Nephron progenitor cell (in vitro differentiated cells): Measurements from ENCODE around the gene SYT1.
A peak's percentile ranks its signal among the peaks of the same experiment; 100 is the strongest.

Source experiments
- DNase-seq: peaks from one replicate; pipeline ENCODE4 v3.0.0; 2021
- H3K27ac Mint-ChIP-seq: 2 replicates; pipeline ENCODE4 v1.8.0; 2021; ENCODE audit warnings: mild to moderate bottlenecking, moderate library complexity, mixed read lengths
- H3K27me3 Mint-ChIP-seq: 2 replicates; pipeline ENCODE4 v1.8.0; 2021; ENCODE audit warnings: mild to moderate bottlenecking, low read depth, mixed read lengths; ENCODE audit not compliant: poor library complexity
- H3K36me3 Mint-ChIP-seq: 2 replicates; pipeline ENCODE4 v1.8.0; 2021; ENCODE audit warnings: low read depth, mixed read lengths
- H3K4me1 Mint-ChIP-seq: 2 replicates; pipeline ENCODE4 v1.8.0; 2021; ENCODE audit warnings: mixed read lengths
- H3K4me3 Mint-ChIP-seq: 2 replicates; pipeline ENCODE4 v1.8.0; 2021; ENCODE audit warnings: mild to moderate bottlenecking, moderate library complexity, mixed read lengths
- H3K9me3 Mint-ChIP-seq: 2 replicates; pipeline ENCODE4 v1.8.0; 2021; ENCODE audit warnings: mild to moderate bottlenecking, moderate library complexity, mixed read lengths
- TF ChIP-seq, protein P1 (sequence below): fragments of 200-600 bp; sonication (generic); IDR thresholded peaks from 2 replicates; pipeline ENCODE4 v1.5.0; 2021; ENCODE audit warnings: antibody characterized with exemption

Gene SYT1

GRCh38 chr12:79183926-79184325, 319.4 kb downstream of the SYT1 start:
- Mint-ChIP-seq H3K4me3 (no peak overlapping the region), H3K36me3 (no peaks in the 10 kb centered on the region), H3K27me3 (no peaks in the 10 kb centered on the region), H3K27ac (no peak overlapping the region), H3K9me3 (no peaks in the 10 kb centered on the region), H3K4me1 (peaks cover 9% of the 10 kb centered on the region)
- DNase-seq: no peak
- TF ChIP-seq, protein P1, sequence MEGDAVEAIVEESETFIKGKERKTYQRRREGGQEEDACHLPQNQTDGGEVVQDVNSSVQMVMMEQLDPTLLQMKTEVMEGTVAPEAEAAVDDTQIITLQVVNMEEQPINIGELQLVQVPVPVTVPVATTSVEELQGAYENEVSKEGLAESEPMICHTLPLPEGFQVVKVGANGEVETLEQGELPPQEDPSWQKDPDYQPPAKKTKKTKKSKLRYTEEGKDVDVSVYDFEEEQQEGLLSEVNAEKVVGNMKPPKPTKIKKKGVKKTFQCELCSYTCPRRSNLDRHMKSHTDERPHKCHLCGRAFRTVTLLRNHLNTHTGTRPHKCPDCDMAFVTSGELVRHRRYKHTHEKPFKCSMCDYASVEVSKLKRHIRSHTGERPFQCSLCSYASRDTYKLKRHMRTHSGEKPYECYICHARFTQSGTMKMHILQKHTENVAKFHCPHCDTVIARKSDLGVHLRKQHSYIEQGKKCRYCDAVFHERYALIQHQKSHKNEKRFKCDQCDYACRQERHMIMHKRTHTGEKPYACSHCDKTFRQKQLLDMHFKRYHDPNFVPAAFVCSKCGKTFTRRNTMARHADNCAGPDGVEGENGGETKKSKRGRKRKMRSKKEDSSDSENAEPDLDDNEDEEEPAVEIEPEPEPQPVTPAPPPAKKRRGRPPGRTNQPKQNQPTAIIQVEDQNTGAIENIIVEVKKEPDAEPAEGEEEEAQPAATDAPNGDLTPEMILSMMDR: no peak

- TF ChIP-seq, protein P1: no peak
- no peak for DNase-seq
- Mint-ChIP-seq H3K9me3 (no peaks in the 10 kb centered on the region), H3K27me3 (no peaks in the 10 kb centered on the region), H3K4me1 (peaks cover 9% of the 10 kb centered on the region), H3K4me3 (no peak overlapping the region), H3K36me3 (no peaks in the 10 kb centered on the region), H3K27ac (no peak overlapping the region)
Measured at GRCh38 chr12:79186506-79186905, 321.9 kb downstream of the SYT1 start.

DNA sequence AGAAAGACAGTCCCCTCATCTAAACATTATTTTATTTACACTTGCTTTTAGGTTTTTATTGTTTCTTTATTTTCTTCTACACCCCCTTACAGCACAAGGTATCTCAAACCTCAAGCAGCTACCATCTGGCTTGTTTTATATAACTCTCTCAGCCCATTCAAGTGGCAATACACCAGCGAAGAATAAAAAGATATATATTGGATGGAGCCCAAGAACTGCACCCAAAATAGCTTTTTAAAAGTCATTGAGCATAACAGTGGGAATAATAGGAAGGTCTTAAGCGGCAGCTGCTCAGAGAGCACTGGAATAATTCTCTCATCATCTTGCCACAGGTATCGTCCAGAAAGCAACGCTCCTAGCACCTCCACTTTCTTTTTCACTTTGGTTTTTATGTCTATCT, 322.5 kb downstream of the SYT1 start:
- TF ChIP-seq, protein P1: no peak
- no peak for DNase-seq
- H3K4me3 Mint-ChIP-seq: no peak overlapping the region
- peaks cover 9% of the 10 kb centered on the region for H3K4me1 Mint-ChIP-seq
- no peaks in the 10 kb centered on the region for H3K36me3 Mint-ChIP-seq
- H3K9me3 Mint-ChIP-seq: no peaks in the 10 kb centered on the region
- H3K27ac Mint-ChIP-seq: peak overlapping the region; percentile 12
- H3K27me3 Mint-ChIP-seq: no peaks in the 10 kb centered on the region

DNA sequence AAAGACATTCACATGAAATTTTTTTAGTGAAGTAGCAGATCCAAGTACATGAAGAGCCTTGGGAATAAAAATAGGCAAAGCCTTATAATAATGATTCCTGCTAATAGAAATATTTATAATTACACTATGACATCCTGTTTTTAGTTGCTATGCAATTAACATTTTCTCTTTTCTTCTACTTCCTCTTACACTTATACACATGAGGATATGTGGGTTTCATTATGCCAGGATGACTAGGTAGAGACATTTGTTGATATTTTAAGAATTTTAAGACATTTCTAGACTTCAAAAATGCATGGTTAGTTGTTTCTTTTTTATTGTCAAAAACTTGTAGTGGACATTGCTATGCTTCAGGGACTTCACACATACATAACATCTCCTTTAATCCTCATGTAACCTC, 326.8 kb downstream of the SYT1 start:
- Mint-ChIP-seq H3K4me3 (no peak overlapping the region), H3K27ac (no peak overlapping the region), H3K4me1 (peaks cover 12% of the 10 kb centered on the region), H3K36me3 (no peaks in the 10 kb centered on the region), H3K9me3 (no peaks in the 10 kb centered on the region), H3K27me3 (no peaks in the 10 kb centered on the region)
- TF ChIP-seq, protein P1: no peak
- DNase-seq: no peak

- no peaks in the 10 kb centered on the region for H3K9me3 Mint-ChIP-seq
Measured at GRCh38 chr12:79194595-79194994, 330.0 kb downstream of the SYT1 start.

GRCh38 chr12:79199166-79199565, 334.6 kb downstream of the SYT1 start:
- H3K36me3 Mint-ChIP-seq: no peaks in the 10 kb centered on the region
- H3K4me1 Mint-ChIP-seq: peaks cover 20% of the 10 kb centered on the region
- peak overlapping the region; percentile 5 for H3K27ac Mint-ChIP-seq
- H3K9me3 Mint-ChIP-seq: no peaks in the 10 kb centered on the region
- no peak for DNase-seq
- H3K27me3 Mint-ChIP-seq: no peaks in the 10 kb centered on the region
- TF ChIP-seq, protein P1: no peak
- no peak overlapping the region for H3K4me3 Mint-ChIP-seq

More at GRCh38 chr12:79194595-79194994, 330.0 kb downstream of the SYT1 start:
- Mint-ChIP-seq H3K4me1 (peaks cover 12% of the 10 kb centered on the region), H3K36me3 (no peaks in the 10 kb centered on the region), H3K27me3 (no peaks in the 10 kb centered on the region), H3K4me3 (no peak overlapping the region), H3K27ac (no peak overlapping the region)
- no peak for DNase-seq
- TF ChIP-seq, protein P1: no peak
